Urinary bladder (tissue), 4 donors: Measurements from ENCODE around the gene TCEA3. TPM values are rescaled to one million over a fixed set of nuclear protein-coding genes. Genes with fewer than 3 reads are reported as not detected.

Experiments
- DNase-seq: peaks from one replicate; pipeline ENCODE4 v3.0.0-alpha.2; 2015; ENCODE audit errors: extremely low spot score
- H3K27ac ChIP-seq: one replicate; pipeline ENCODE4 v1.5.1; 2013; ENCODE audit warnings: low read depth, mild to moderate bottlenecking, moderate library complexity
- H3K36me3 ChIP-seq: one replicate; pipeline ENCODE4 v1.6.1; 2013; ENCODE audit warnings: mild to moderate bottlenecking, moderate library complexity; ENCODE audit not compliant: insufficient read depth
- H3K4me1 ChIP-seq: one replicate; pipeline ENCODE4 v1.6.1; 2013; ENCODE audit warnings: mild to moderate bottlenecking, moderate library complexity; ENCODE audit not compliant: insufficient read depth
- H3K4me3 ChIP-seq: one replicate; pipeline ENCODE4 v1.5.1; 2013; ENCODE audit warnings: low read depth, low read length
- WGBS: extraction: QIAGEN DNeasy Blood & Tissue Kit; methylation state at CpG from one replicate; pipeline ENCODE4 v1.1.7; 2013; 5-methylcytosine and 5-hydroxymethylcytosine counted together
- polyA plus RNA-seq: library from polyadenylated mRNA; stranded (reverse); fragments of 200-250 nt; gene quantifications from one replicate; pipeline ENCODE4 v1.2.3, GENCODE V29; 2013
- total RNA-seq: library from RNA; depleted of rRNA; stranded (reverse); fragments of >200 nt; gene quantifications from one replicate; pipeline ENCODE4 v1.2.3, GENCODE V29; 2014
- donor health status: healthy with polysubstance abuse.
- donor health status: healthy.

The TCEA3 gene
- total and polyA plus RNA-seq, 2 donors, result 28.5 to 44.8 TPM

GRCh38 chr1:23352096-23352695 lies 72.4 kb downstream of the TCEA3 start:
- Histone ChIP-seq H3K27ac (no peak overlapping the region), H3K4me3 (no peak overlapping the region), H3K4me1 (no peaks in the 10 kb centered on the region), H3K36me3 (no peaks in the 10 kb centered on the region)
- WGBS, result 89% methylated on average over 1 of the region's 1 CpG
- DNase-seq, result no peak

DNA sequence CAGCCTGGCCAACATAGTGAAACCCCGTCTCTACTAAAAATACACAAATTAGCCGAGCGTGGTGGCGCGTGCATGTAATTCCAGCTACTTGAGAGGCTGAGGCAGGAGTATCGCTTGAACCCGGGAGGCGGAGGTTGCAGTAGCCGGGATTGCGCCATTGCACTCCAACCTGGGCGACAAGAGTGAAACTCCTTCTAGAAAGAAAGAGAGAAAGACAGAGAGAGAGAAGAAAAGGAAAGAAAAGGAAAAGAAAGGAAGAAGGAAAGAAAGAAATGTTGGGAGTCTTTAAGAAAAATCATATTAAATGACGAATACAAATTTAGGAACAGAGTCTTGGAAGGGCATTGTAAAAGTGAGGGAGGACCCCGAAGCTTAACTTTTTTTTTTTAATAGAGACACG lies 78.6 kb downstream of the TCEA3 start:
- DNase-seq, result no peak
- Histone ChIP-seq H3K4me3 (no peak overlapping the region), H3K27ac (no peak overlapping the region), H3K36me3 (no peaks in the 10 kb centered on the region), H3K4me1 (peaks cover 3% of the 10 kb centered on the region)
- 97% methylated on average over 14 of the region's 14 CpGs for WGBS

DNA sequence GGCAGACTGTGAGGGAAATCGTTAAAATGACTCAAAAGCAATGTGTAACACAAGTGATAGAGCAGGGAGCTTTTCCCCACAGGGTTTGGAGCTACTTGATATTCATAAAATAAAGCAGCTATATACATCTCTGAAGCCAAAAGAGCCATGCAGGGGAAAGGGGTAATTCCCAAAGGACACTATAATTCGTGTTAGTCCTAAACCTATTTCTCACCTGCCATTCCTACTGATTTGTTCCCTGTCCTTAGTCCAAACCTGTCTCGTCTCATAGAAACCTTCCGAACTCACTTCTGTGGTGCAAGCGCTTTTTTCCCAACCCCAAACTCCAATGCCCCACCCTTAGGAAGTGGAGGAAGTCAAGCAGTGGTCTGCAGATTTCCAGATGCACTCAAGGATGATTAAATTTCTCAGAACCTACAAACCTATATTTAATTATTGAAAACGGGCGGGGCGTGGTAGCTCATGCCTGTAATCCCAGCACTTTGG lies 79.5 kb downstream of the TCEA3 start:
- Histone ChIP-seq H3K4me1 (peaks cover 3% of the 10 kb centered on the region), H3K4me3 (peak overlapping the region; percentile 43), H3K36me3 (no peaks in the 10 kb centered on the region), H3K27ac (peak overlapping the region; percentile 66)
- DNase-seq, result no peak
- WGBS, result 17% methylated on average over 8 of the region's 8 CpGs

DNA sequence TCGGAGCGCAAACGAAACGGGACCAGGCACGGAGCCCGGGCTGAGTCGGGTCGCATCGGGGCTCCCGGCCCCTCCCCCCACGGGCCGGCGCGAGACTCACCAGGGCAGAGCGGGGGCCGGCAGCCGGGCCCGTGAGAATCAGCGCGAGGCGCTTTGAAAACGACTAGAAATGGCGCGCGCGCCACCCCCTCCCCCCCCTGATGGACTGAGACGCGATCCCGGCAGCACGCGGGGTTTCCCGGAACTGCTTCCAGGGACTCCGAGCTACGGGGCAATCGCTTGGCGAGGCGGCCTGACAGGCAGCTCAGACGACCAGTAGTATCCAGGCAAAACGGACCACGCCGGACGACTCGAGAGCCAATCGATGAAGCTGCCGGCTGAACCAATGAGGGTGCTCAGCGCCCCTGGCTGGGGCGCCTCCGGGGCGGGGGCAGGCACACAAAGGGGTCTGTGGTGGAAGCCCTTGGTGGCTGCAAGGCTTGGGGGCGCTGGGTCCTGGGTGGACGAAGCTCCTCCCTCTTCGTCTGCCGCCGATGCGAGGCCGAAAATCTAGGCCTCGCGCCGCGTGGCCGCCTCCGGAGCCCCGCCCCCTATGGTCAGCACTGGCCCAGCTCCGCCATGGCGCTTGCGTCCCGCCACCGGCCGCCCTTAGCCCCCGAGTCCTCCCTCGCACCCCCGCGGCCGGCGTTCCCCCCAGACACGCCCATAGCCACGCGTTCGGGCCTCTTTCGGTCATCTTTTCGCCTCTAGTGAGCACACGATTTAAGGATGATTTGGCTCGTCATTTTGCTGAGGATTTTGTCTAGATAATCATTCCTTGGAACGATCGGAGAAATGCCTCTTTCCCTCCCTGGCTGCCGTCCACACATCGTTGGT lies 80.2 kb downstream of the TCEA3 start, which contains the start of gene HNRNPR:
Gene HNRNPR, minus strand, starts transcription at position 174 of the 876 bp plus-strand sequence. CDS start 3,276 bp downstream, outside the sequence.
- under 1% methylated on average over 87 of the region's 87 CpGs for WGBS
- Histone ChIP-seq H3K36me3 (no peaks in the 10 kb centered on the region), H3K4me3 (peak within 1 kb of the TSS; percentile 97), H3K4me1 (peaks cover 3% of the 10 kb centered on the region), H3K27ac (peak within 1 kb of the TSS; percentile 97)
- peak; percentile 99 for DNase-seq

DNA sequence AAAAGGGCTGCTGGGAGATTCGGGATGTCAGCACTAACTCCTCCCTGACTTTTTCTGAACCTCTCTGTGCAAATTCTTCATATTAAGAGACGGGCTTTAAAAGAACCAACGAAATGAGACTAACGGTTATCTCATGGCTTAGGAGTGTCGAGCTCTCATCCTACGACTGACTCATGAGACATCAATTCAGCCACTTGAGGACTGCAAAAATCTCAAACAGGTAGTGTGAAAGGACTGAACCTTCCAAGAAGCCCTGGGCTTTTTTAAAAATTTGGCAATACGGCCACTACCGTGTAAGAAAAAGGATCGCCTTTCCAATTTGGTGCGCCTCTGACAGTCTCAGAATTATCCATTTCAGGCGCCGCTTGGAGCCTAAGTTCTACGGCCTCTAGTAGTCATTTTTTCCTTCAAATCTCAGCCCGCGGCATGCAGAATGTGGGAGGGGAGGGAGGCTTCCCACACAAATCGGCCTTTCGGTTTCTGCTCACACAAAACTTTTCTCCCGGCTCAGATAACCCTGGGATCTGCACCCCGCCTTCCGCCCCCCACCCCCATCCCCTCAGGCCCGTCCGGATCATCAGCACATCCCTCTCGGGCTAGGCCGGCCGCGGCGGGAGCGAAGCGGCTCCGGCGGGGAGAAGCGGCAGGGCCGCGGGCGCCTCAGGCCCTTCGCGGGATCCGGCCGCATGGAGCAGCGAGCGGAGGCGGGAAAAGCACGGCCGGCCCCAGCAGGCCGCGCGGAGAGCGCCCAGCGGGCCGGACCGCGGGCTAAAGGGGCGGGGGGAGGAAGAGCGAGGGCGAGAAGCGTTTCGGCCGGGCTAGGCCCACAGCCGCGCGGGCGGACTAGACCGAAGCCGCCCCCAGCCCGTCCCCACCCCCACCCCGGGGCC lies 81.1 kb downstream of the TCEA3 start:
- DNase-seq, result peak; percentile 46
- peak overlapping the region; percentile 97 for H3K4me3 ChIP-seq
- no peaks in the 10 kb centered on the region for H3K36me3 ChIP-seq
- under 1% methylated on average over 66 of the region's 66 CpGs for WGBS
- H3K27ac ChIP-seq, result peak overlapping the region; percentile 97
- H3K4me1 ChIP-seq, result peaks cover 3% of the 10 kb centered on the region

DNA sequence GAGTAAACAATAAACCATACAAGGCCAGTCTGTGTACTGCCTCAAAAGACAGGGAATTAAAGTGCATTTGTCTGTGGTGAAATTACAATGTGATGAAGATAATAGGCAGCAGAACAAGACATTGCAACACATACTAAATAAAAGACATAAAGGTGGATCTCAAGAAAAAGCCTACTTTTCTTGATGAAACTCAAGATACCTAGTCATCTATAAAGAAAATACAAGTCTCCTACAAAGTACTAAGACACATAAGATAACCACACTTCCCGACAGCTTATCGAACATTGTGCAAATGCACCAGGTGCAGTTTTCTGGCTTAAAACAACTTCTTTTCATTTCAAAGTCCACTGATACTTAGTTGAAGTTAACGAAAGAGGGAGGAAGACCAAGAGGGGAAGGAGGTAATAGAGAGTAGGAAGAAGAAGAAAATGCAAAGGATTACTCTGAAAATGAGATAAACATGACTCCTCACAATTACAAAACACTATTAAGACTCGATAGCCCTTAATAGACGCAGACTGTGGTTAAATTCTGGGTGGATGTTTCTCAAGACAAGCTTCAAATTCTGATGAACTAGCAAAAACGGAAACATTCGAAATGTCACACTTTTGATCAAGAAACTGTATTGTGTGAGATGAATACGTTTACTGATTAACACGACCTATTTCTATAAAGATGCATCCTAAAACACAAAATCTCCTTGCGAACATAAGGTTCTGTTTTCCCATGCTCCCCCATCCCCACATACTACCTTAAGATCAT lies 82.4 kb downstream of the TCEA3 start:
- peaks cover 3% of the 10 kb centered on the region for H3K4me1 ChIP-seq
- 8% methylated on average over 10 of the region's 10 CpGs for WGBS
- H3K36me3 ChIP-seq, result peaks cover 1% of the 10 kb centered on the region
- H3K27ac ChIP-seq, result no peak overlapping the region
- peak overlapping the region; percentile 22 for H3K4me3 ChIP-seq
- DNase-seq, result no peak

DNA sequence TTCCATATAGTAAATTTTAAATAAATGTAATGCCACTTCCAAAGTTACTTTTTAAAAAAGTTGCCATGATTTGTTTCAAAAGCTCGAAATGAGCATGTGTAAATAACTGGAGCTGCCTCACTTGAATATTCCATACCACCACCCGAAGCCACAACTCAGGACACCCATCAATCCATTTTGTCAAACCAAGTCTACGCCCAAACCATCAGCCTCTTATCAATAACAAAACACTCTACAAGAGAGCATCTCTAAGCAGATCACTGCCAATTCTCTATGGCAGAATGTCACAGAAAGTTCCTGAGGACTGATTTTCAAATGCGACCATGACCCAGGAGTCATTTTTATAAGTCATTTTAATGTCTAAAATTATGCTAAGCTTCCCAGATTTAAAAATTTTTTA lies 84.9 kb downstream of the TCEA3 start:
- Histone ChIP-seq H3K4me3 (no peak overlapping the region), H3K36me3 (peaks cover 4% of the 10 kb centered on the region), H3K27ac (no peak overlapping the region), H3K4me1 (peaks cover 3% of the 10 kb centered on the region)
- 68% methylated on average over 4 of the region's 4 CpGs for WGBS
- DNase-seq, result no peak

DNA sequence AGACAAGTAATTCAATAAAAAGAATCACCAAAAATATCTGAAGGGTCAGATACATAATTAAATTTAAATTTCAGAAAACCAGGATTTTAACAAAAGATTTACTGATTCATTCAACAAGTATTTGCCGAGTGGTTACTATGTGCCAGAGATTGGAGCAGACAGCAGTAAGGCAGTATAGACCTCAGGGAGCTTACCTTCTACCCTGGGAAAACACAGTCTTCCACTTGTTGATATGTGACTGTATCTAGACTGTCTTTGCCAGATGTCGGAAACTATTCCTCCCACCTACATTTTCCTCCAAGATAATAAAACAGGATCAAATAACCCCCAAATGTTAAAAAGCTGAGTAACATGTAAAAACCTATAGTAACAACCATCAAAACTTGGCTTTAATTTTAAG lies 86.7 kb downstream of the TCEA3 start:
- no peak overlapping the region for H3K4me3 ChIP-seq
- H3K36me3 ChIP-seq, result peaks cover 7% of the 10 kb centered on the region
- peaks cover 3% of the 10 kb centered on the region for H3K4me1 ChIP-seq
- 75% methylated on average over 2 of the region's 2 CpGs for WGBS
- DNase-seq, result no peak
- no peak overlapping the region for H3K27ac ChIP-seq

GRCh38 chr1:23331713-23332112 lies 92.8 kb downstream of the TCEA3 start:
- Histone ChIP-seq H3K4me1 (no peaks in the 10 kb centered on the region), H3K36me3 (peaks cover 5% of the 10 kb centered on the region), H3K4me3 (no peak overlapping the region), H3K27ac (no peak overlapping the region)
- DNase-seq, result no peak
- WGBS, result 92% methylated on average over 8 of the region's 8 CpGs

Other genes with a start within 250 kb of the TCEA3 start
- gene HTR1D, start 207.2 kb downstream of the TCEA3 start, total RNA-seq, result 0.11 TPM
- 0.05 TPM for gene HTR1D, start 207.2 kb downstream of the TCEA3 start, polyA plus RNA-seq
- 181 TPM for gene HNRNPR, start 80.5 kb downstream of the TCEA3 start, total RNA-seq
- 88.5 TPM for gene HNRNPR, start 80.5 kb downstream of the TCEA3 start, polyA plus RNA-seq
- 64.9 TPM for gene ZNF436, start 54.9 kb downstream of the TCEA3 start, total RNA-seq
- 11.3 TPM for gene ZNF436, start 54.9 kb downstream of the TCEA3 start, polyA plus RNA-seq
- gene ASAP3, start 59.4 kb upstream of the TCEA3 start, total RNA-seq, result 44.3 TPM
- 28.0 TPM for gene ASAP3, start 59.4 kb upstream of the TCEA3 start, polyA plus RNA-seq
- gene E2F2, start 106.5 kb upstream of the TCEA3 start, total RNA-seq, result 2.9 TPM
- 0.08 TPM for gene E2F2, start 106.5 kb upstream of the TCEA3 start, polyA plus RNA-seq
- gene ID3, start 134.8 kb upstream of the TCEA3 start, total RNA-seq, result 152 TPM
- 299 TPM for gene ID3, start 134.8 kb upstream of the TCEA3 start, polyA plus RNA-seq